Measurements from ENCODE around the gene AGPAT2.
"Not testable (repeated sequence)": the region's sequence is repeated elsewhere in the genome, so short reads cannot be mapped to it uniquely, and the experiment has no call there.

The AGPAT2 gene

GRCh38 chr9:136642439-136642921, 44.8 kb downstream of the AGPAT2 start:
- TF ChIP-seq SNAI2 (CRISPR knock-in tag; IDR thresholded peaks at IDR 0.05) = no peak
- TF ChIP-seq ZNF565 (CRISPR knock-in tag; conservative IDR thresholded peaks at IDR 0.05; ENCODE audit: low read depth) = no peak
- no peak for TF ChIP-seq ARNTL (CRISPR knock-in tag; IDR thresholded peaks at IDR 0.05; ENCODE audit: borderline replicate concordance, low read depth)
- TF ChIP-seq TSHZ2 (CRISPR knock-in tag; IDR thresholded peaks at IDR 0.05) = no peak
- no peak for TF ChIP-seq TOX (CRISPR knock-in tag; IDR thresholded peaks at IDR 0.05; ENCODE audit: borderline replicate concordance)
- no peak for ATAC-seq

- no peak for TF ChIP-seq POU6F1 (CRISPR knock-in tag; IDR thresholded peaks at IDR 0.05; ENCODE audit: borderline replicate concordance, low read depth)
- TF ChIP-seq ESRRG (CRISPR knock-in tag; IDR thresholded peaks at IDR 0.05) = no peak
- no peak for TF ChIP-seq SNAI2 (CRISPR knock-in tag; IDR thresholded peaks at IDR 0.05)
- TF ChIP-seq CREB5 (CRISPR knock-in tag; IDR thresholded peaks at IDR 0.05; ENCODE audit: low read depth) = no peak
- no peak for TF ChIP-seq ZNF565 (CRISPR knock-in tag; conservative IDR thresholded peaks at IDR 0.05; ENCODE audit: low read depth)
- TF ChIP-seq PPARA (CRISPR knock-in tag; IDR thresholded peaks at IDR 0.05; ENCODE audit: borderline replicate concordance) = no peak
- no peak for TF ChIP-seq TOX (CRISPR knock-in tag; IDR thresholded peaks at IDR 0.05; ENCODE audit: borderline replicate concordance)
- TF ChIP-seq RARB (CRISPR knock-in tag; IDR thresholded peaks at IDR 0.05) = no peak
- TF ChIP-seq CSDC2 (CRISPR knock-in tag; IDR thresholded peaks at IDR 0.05) = no peak
- ATAC-seq = no peak
Measured at GRCh38 chr9:136640171-136641111, 46.8 kb downstream of the AGPAT2 start.

GRCh38 chr9:136634904-136635303, 52.4 kb downstream of the AGPAT2 start:
- no peak for TF ChIP-seq RARB (CRISPR knock-in tag; IDR thresholded peaks at IDR 0.05)
- TF ChIP-seq ARNTL (CRISPR knock-in tag; IDR thresholded peaks at IDR 0.05; ENCODE audit: borderline replicate concordance, low read depth) = no peak
- TF ChIP-seq ESRRG (CRISPR knock-in tag; IDR thresholded peaks at IDR 0.05) = no peak
- TF ChIP-seq ZC3H10 (CRISPR knock-in tag; IDR thresholded peaks at IDR 0.05) = no peak
- TF ChIP-seq CREB5 (CRISPR knock-in tag; IDR thresholded peaks at IDR 0.05; ENCODE audit: low read depth) = no peak
- no peak for TF ChIP-seq CSDC2 (CRISPR knock-in tag; IDR thresholded peaks at IDR 0.05)
- TF ChIP-seq TSHZ2 (CRISPR knock-in tag; IDR thresholded peaks at IDR 0.05) = no peak
- no peak for TF ChIP-seq ISL1 (CRISPR knock-in tag; IDR thresholded peaks at IDR 0.05)
- TF ChIP-seq TOX (CRISPR knock-in tag; IDR thresholded peaks at IDR 0.05; ENCODE audit: borderline replicate concordance) = no peak
- TF ChIP-seq PATZ1 (CRISPR knock-in tag; IDR thresholded peaks at IDR 0.05; ENCODE audit: borderline replicate concordance) = no peak
- TF ChIP-seq ZNF565 (CRISPR knock-in tag; conservative IDR thresholded peaks at IDR 0.05; ENCODE audit: low read depth) = no peak
- no peak for TF ChIP-seq OSR1 (CRISPR knock-in tag; IDR thresholded peaks at IDR 0.05)
- no peak for TF ChIP-seq SNAI2 (CRISPR knock-in tag; IDR thresholded peaks at IDR 0.05)
- TF ChIP-seq ZNF8 (CRISPR knock-in tag; IDR thresholded peaks at IDR 0.05) = no peak
- TF ChIP-seq TCF4 (CRISPR knock-in tag; IDR thresholded peaks at IDR 0.05; ENCODE audit: borderline replicate concordance) = no peak
- no peak for TF ChIP-seq CSRNP3 (CRISPR knock-in tag; IDR thresholded peaks at IDR 0.05)
- TF ChIP-seq BACH2 (CRISPR knock-in tag; IDR thresholded peaks at IDR 0.05; ENCODE audit: borderline replicate concordance) = no peak
- no peak for ATAC-seq

GRCh38 chr9:136632491-136633106, 54.7 kb downstream of the AGPAT2 start:
- not testable (repeated sequence) for ATAC-seq

All from SK-N-SH treated with all-trans-retinoic acid at 6 μM for 48 hours (cell line).